ENCODE measurements around the gene CLDN4.

The CLDN4 gene

GRCh38 chr7:73876361-73876760 is 45.6 kb downstream of the CLDN4 start:
- DNase-seq (ENCODE audit: low read depth) = no peak

DNA sequence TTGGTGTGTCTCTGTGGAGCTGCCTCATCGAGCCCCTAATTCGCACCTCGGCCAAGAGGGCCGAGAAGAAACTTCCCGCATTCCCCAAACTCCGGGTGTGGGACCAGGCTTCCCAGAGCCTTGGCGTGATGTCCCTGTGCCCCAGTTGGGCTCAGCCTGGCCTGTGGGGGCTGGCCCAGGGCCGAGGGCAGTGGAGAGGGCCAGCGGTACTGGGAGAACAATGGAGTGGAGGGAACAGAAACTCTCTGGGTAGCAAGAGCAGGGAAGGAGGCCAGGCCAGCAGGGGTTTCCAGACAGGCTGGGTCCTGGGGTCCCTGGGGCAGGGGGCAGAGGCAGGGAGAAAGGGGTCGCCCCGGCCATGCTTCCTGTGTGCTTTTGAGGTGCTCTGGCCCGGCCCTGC is 46.2 kb downstream of the CLDN4 start:
- DNase-seq (ENCODE audit: low read depth) = no peak

DNA sequence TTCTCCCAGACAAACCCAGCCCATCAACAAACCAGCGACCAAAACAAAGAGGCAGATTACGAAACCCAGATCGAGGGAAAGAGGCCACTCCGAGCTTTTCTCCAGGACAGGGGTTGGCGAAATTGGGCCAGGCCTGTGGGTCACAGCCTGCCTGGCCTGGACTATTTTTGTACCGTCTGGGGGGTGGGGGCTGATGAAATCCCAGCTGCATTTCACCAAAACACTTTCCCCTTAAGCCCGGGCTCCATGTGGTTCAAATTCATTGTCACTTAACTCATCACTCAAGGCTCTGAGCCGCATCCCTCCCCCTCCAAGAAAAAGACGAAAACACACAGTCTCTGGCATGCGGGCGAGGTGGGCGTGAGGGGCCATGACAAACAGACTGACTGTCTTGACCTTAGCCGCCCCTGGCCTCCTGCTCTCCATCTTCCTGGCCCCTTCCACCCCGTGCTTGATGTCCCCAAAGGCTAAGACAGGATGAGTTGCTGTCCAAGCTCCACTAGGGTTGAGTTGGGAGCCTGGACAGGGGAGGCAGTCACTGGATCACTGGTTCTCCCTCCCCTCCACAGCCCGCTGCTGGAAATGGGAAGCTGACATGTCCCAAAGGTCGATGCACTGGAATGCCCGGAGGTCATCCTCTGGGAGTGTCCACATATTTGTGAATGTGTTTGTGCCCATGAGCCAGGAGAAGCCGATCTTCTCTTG is 49.3 kb downstream of the CLDN4 start:
- no peak for DNase-seq (ENCODE audit: low read depth)

GRCh38 chr7:73880755-73881328 is 50.0 kb downstream of the CLDN4 start:
- DNase-seq (ENCODE audit: low read depth) = no peak

DNA sequence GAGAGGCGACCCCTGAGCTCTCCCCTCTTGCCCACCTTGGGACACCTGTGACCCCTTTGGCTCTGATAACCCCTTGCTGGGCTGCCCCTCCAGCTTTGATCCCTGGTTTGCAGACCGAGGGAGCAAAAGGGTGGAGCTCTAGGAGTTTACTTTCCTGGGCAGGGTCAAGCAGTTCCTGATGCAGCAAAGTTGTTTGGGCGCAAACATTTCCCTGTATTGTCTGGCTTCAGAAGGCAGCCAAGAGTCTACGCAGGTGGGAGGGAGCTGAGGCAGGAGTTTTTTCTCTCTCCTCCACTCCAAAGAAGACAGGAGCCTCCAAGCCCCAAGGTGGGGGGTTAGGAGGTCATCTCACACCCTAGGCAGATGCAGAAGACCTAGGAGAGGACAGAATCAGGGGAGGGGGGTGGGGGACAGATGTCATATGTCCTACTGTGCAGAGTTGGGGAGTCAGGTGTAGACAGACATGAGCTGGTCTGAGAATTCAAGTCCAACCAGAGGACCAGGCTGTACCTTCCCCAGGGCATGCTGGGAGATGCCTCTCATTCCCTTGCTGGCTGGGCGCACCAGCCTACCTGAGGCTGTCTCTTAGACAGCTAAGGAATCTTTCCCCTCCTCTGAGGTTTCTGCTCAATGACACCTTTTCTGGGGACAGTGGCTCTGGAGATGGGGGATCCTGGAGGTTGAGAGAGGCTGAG is 50.7 kb downstream of the CLDN4 start:
- DNase-seq (ENCODE audit: low read depth) = no peak

- DNase-seq (ENCODE audit: low read depth) = no peak
These were observed 51.2 kb downstream of the CLDN4 start for GRCh38 chr7:73882047-73882402.
